DND-41 (cell line): ENCODE results near the gene PRRT2.

Experiments
- ATAC-seq: fragments of 200-7000 bp; cut with Tn5 transposase; 3 replicates; pipeline ENCODE4 v1.9.1; 2021; ENCODE audit warnings: low read depth; ENCODE audit not compliant: insufficient read depth
- DNase-seq: peaks from one replicate; pipeline ENCODE4 v3.0.0-alpha.2; 2020
- H2AFZ ChIP-seq: 2 replicates; pipeline ENCODE4 v1.6.0; 2012; ENCODE audit warnings: low read depth, low read length
- H3K27ac ChIP-seq: 2 replicates; pipeline ENCODE4 v1.5.1; 2012; ENCODE audit warnings: low read length, inconsistent platforms
- H3K27me3 ChIP-seq: fragments of 200-600 bp; sonication (generic); 2 replicates; pipeline ENCODE4 v1.6.0; 2012; ENCODE audit warnings: low read length, mild to moderate bottlenecking, inconsistent platforms; ENCODE audit not compliant: insufficient read depth, poor library complexity
- H3K36me3 ChIP-seq: 2 replicates; pipeline ENCODE4 v1.5.1; 2012; ENCODE audit warnings: low read length, inconsistent platforms; ENCODE audit not compliant: insufficient read depth
- H3K4me1 ChIP-seq: 2 replicates; pipeline ENCODE4 v1.5.1; 2012; ENCODE audit warnings: mild to moderate bottlenecking, low read length; ENCODE audit not compliant: insufficient read depth
- H3K4me2 ChIP-seq: 2 replicates; pipeline ENCODE4 v1.6.0; 2012; ENCODE audit warnings: mild to moderate bottlenecking, moderate library complexity, low read length, inconsistent platforms; ENCODE audit not compliant: insufficient read depth
- H3K4me3 ChIP-seq, 2 experiments: fragments of 200-600 bp in 1 of 2; shearing (Covaris generic) in 1 of 2; 2 replicates each; pipeline ENCODE4 v1.5.1; 2012 to 2016; ENCODE audit warnings: inconsistent platforms in 2 of 2, low read length in 2 of 2, mild to moderate bottlenecking in 2 of 2, low read depth in 1 of 2, moderate library complexity in 1 of 2
- H3K79me2 ChIP-seq: 2 replicates; pipeline ENCODE4 v1.6.0; 2012; ENCODE audit warnings: low read length, inconsistent platforms; ENCODE audit not compliant: insufficient read depth
- H3K9ac ChIP-seq: 2 replicates; pipeline ENCODE4 v1.6.0; 2012; ENCODE audit warnings: low read depth, mild to moderate bottlenecking, inconsistent platforms, low read length, moderate library complexity
- H3K9me3 ChIP-seq: 2 replicates; pipeline ENCODE4 v1.5.1; 2012; ENCODE audit warnings: low read length, moderate library complexity, mild to moderate bottlenecking, inconsistent platforms; ENCODE audit not compliant: insufficient read depth, severe bottlenecking
- H4K20me1 ChIP-seq: 2 replicates; pipeline ENCODE4 v1.6.0; 2012; ENCODE audit warnings: low read length; ENCODE audit not compliant: insufficient read depth
- CTCF ChIP-seq: IDR thresholded peaks from 2 replicates; pipeline ENCODE4 v1.5.1; 2012; ENCODE audit warnings: borderline replicate concordance, low read length, moderate library complexity, mild to moderate bottlenecking; ENCODE audit not compliant: poor library complexity, severe bottlenecking; ENCODE audit errors: extremely low read depth
- EZH2 ChIP-seq: IDR thresholded peaks from 3 replicates; pipeline ENCODE4 v1.6.1; 2012; ENCODE audit warnings: borderline replicate concordance, low read depth, mild to moderate bottlenecking, moderate library complexity, low read length, inconsistent platforms; ENCODE audit not compliant: severe bottlenecking

Gene PRRT2

GRCh38 chr16:29789775-29790182 lies 22.2 kb upstream of the PRRT2 start:
- no peak for TF ChIP-seq CTCF
- TF ChIP-seq EZH2: no peak
- peak; percentile 1; the same call in 1 of the 3 replicates for ATAC-seq
- peak overlapping the region; percentile 99 for H3K27ac ChIP-seq

GRCh38 chr16:29790183-29790948 lies 21.6 kb upstream of the PRRT2 start, which contains the start of gene KIF22:
Gene KIF22 (plus strand): TSS chr16:29790751. CDS start chr16:29790760, 9 bp downstream.
- peak within 1 kb of the TSS; percentile 77 to 85 for H3K4me3 ChIP-seq
- peaks cover 19% of the 10 kb centered on the region; the same call in 1 of the 2 replicates for H4K20me1 ChIP-seq
- H3K36me3 ChIP-seq: peaks cover 43% of the 10 kb centered on the region
- ATAC-seq (peak; percentile 89), DNase-seq (peak; percentile 100)
- peaks cover 58% of the 10 kb centered on the region for H3K79me2 ChIP-seq
- no peaks in the 10 kb centered on the region for H3K9me3 ChIP-seq
- H3K27ac ChIP-seq: peak within 1 kb of the TSS; percentile 99
- peak within 1 kb of the TSS; percentile 98 for H2AFZ ChIP-seq
- no peaks in the 10 kb centered on the region for H3K27me3 ChIP-seq
- H3K4me2 ChIP-seq: peak within 1 kb of the TSS; percentile 88
- TF ChIP-seq EZH2 (no peak), CTCF (peak; percentile 89)
- H3K9ac ChIP-seq: peak within 1 kb of the TSS; percentile 91
- peaks cover 43% of the 10 kb centered on the region for H3K4me1 ChIP-seq

More at GRCh38 chr16:29789775-29790182, 22.2 kb upstream of the PRRT2 start:
- H3K4me1 ChIP-seq: peaks cover 43% of the 10 kb centered on the region
- peak overlapping the region; percentile 98 for H2AFZ ChIP-seq
- no peaks in the 10 kb centered on the region for H3K27me3 ChIP-seq
- DNase-seq: no peak
- H3K9me3 ChIP-seq: no peaks in the 10 kb centered on the region
- peaks cover 37% of the 10 kb centered on the region for H3K36me3 ChIP-seq
- peak overlapping the region; percentile 74 to 77; a peak in 3 of 4 replicates for H3K4me3 ChIP-seq
- H3K9ac ChIP-seq: peak overlapping the region; percentile 87
- peaks cover 52% of the 10 kb centered on the region for H3K79me2 ChIP-seq
- peaks cover 13% of the 10 kb centered on the region; the same call in 1 of the 2 replicates for H4K20me1 ChIP-seq
- peak overlapping the region; percentile 66 for H3K4me2 ChIP-seq

- H3K4me1 ChIP-seq: peaks cover 43% of the 10 kb centered on the region
- TF ChIP-seq EZH2 (no peak), CTCF (no peak)
- peak overlapping the region; percentile 88 for H3K4me2 ChIP-seq
- peak overlapping the region; percentile 91 for H3K9ac ChIP-seq
- H3K27ac ChIP-seq: peak overlapping the region; percentile 96
- H2AFZ ChIP-seq: peak overlapping the region; percentile 82
- peak; percentile 40 for ATAC-seq
- H3K4me3 ChIP-seq: peak overlapping the region; percentile 77 to 85
- no peak for DNase-seq
- peaks cover 67% of the 10 kb centered on the region for H3K79me2 ChIP-seq
- no peaks in the 10 kb centered on the region for H3K27me3 ChIP-seq
- no peaks in the 10 kb centered on the region for H3K9me3 ChIP-seq
- H4K20me1 ChIP-seq: peaks cover 19% of the 10 kb centered on the region; the same call in 1 of the 2 replicates
- H3K36me3 ChIP-seq: peaks cover 49% of the 10 kb centered on the region
These were observed 20.8 kb upstream of the PRRT2 start for GRCh38 chr16:29790949-29791844.
